Activated CD4-positive, alpha-beta T cell treated with anti-CD3 and anti-CD28 coated beads, Interleukin-2, Interleukin-4, amounts not matched to agents 100 ng/mL and 50 ng/mL, durations not matched to agents 16 hours and 8 hours (primary cell): Measurements from ENCODE around the gene TBPL1.
"Not testable (repeated sequence)": the region's sequence is repeated elsewhere in the genome, so short reads cannot be mapped to it uniquely, and the experiment has no call there.

Experiments used
- DNase-seq: peaks from one replicate; pipeline ENCODE4 v3.0.0-alpha.2; 2020; ENCODE audit warnings: low spot score

Gene TBPL1

DNA sequence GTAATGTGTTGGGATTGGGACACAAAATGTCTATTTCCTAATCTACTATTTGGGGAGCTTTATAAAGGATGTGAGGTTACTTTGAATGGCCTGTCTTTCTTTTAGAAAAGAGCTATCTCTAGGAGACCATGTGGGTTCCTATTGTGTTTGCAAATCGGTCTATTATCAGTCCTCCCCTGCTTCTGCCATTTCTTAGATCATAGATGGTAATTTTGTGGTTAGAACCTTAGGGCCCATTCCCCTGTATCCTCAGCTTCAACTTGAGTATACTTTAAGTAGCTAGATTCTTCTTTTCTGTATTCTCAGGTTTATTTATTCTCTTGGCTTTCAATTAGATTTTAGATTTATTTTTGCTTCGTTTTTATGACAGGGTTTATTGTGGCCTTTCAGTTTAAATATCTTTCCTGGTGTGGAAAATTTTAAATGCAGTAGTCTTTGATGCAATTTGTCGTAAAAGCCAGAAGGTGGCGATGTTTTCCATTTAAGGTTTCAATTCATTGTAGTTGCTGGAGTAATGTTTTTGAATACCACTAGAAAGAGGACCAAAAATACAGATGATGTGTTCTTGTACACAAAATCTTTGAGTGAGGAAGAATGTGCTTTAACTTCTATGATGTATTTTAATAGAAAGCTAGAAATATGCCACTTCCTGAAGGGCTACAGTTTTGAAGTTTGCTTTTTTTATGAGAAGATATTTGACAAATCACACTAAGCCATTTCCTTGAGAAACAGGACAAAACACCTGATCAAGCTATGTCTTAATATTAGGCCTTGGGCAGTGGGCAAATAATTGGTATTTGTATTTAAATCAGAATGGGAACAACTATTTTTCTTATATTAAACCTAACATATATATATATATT is 20.3 kb downstream of the TBPL1 start:
- DNase-seq, result peak; percentile 29

DNA sequence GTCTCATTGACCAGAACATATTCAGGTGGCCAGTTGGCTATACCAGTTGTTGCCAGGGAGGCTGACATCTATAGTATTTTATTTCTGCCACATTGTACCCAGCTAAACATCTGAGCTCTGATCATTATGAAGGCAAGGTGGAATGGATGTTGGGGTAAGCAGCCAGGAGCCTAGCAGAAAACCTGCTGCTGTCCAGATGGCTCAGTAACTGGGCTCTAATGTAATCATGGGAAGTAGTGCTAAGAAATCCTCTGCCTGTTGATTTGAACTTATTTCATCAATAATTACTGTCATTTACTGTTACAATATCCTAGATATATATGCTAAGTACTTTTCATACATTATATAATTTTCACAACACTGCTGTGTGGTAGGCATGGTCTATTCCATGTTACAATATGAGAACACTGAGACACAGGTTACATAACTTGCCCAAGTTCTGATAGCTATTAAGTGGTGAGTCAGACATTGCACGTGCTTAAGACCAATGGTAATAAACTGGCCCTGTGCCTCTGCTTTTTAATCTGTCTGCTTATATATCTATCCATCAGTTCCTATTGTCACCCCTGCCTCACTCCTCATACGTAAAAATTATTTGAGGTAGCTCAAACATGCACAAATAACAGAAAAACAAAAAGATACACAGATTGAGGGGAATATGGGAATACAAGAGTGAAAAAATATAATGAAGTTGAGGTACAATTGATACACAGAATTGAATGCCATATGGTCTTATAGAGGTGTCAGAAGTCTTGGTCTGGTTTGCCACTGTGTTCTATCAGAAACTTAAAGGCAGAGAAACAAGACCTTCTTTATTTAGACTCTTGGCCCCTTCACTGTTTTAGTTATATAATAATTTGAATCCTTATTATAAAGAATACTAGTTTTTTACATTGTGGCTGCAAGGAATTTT is 25.2 kb downstream of the TBPL1 start:
- no peak for DNase-seq

- DNase-seq, result no peak
Measured at GRCh38 chr6:133978896-133979240, 25.8 kb downstream of the TBPL1 start.

GRCh38 chr6:133979269-133979963 is 26.4 kb downstream of the TBPL1 start:
- DNase-seq, result not testable (repeated sequence)

DNA sequence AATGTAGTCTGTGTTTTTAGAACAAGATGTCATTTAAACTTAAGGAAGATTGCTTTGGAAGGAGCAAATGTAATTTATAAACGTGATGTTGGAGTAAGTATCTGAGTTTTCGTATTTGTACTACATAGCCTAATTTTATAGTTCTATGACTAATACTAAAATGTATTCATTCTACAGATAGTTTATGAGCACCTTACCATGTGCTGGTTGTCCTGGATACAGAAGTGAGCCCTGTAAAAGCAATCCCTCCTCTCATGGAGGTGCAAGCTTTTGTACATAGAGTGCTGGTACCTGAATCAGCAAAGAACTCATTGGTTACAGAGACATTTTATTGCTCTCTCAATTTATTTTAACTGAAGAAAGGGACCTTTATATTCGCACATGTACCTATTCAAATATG is 27.1 kb downstream of the TBPL1 start:
- no peak for DNase-seq

DNA sequence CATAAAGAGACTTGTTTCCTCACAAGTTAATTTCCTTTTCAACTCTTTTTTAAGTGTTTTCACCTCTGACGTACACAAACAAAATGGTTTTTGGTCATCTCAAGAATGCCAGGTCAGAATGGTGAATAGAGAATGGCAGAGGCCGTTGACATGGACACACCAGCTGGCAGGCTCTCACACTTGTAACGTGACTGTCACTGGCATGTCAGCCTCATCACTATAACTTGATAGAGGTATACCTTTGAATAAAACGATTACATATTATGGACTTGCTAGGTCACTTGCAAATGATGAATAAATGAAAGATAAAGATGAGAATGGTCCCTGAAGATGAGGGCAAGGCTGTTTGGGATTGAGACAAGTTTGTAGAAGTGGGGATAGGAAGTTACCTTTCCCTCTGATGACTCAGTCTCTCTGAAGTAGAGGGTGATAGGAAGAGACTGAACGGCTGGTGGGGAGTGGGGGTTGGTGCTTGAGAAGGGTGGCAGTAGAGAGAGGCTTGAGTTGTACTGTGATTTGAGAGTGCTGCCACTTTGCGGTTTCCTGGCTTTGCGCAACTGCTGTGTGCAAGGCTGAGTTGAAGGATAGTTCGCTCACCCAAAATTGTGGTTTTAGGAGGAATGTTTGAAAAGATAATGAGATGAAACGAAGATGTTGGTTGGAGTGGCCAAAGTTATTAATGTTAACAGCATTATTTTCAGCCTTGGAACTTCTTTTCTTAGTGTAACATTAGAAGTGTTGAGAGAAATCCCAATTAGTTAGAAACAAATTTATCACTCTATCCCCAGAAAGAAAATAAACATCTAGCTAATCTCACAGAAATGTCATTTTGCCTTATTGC is 30.3 kb downstream of the TBPL1 start:
- DNase-seq, result peak; percentile 86

- DNase-seq, result peak; percentile 22
Measured at GRCh38 chr6:133985970-133986369, 32.9 kb downstream of the TBPL1 start.

DNA sequence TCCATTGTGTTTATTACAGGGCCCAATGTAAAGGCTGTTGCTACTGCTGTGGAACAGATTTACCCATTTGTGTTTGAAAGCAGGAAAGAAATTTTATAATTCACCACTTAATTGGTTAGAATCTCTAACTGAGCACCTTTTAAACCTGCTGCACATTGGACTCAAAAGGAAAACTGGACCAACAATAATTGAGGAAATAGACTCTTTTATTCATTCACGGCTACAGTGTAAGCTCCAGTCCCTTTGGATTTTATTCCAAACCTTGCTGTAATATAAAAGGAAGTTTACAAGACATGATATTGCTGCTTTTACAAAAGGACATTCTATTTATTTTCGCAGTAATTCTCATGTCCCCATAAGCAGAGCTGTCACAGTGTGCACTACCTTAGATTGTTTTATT is 33.9 kb downstream of the TBPL1 start:
- DNase-seq, result no peak

GRCh38 chr6:133989525-133989924 is 36.5 kb downstream of the TBPL1 start:
- DNase-seq, result no peak

DNA sequence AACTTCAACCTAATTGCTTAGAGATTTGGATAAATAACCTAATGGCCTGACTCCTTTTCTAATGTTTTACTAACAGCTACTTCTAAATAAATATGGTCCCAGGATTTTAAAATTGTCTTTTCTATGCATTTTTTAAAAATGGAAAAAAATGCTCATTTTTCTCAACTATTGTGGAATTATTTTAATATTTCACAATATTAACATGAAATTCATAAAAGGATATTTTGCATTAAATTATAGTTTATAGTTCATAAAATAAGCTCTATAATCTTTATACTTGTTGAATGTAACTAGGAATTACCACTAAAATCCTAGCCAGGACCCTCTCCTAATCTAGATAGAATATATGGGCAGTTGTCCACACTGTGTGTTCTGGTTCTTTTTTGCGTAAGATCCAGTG is 37.3 kb downstream of the TBPL1 start:
- no peak for DNase-seq

DNA sequence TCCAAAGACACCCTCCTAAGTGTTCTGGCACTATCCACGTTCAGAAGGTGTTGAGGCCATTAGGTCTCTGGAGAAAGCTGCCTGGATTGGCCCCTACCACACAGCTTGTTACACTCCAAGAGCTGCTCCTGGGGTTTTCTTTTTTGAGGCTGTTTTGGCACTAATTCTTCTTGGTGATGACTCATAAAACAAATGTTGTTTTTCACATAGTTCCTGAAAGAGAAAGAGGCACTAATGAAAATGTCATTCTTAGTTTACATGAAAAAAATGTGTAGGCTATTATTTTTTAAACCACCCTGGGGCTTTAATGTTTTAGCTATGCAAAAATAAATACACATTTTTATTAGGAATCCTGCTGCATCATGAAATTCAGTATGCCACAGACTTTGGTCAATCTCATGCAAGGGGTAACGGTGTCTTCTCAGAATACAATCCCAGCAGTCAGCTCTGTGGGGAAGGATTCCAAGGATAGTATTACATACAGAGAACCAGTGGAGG is 38.1 kb downstream of the TBPL1 start:
- DNase-seq, result no peak

GRCh38 chr6:133992992-133993680 is 40.1 kb downstream of the TBPL1 start:
- no peak for DNase-seq

DNA sequence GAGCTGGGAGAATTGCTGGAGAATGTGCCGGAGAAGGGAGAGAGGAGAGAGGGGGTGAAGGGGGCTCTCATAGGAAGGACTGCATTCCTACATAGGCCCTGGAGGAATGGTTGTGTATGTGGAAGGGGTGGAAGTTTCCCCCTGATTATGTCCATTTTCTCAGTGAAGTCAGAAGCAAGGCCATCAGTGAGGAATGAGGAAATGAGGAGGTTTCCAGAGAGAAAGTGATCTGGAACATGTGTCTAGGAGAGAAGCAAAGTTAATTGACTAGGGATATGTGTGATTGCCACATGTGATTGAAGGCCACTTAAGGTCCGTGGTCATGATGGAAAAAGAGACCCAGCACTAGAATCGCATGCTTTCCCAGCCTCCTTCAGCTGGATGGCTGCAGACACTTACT is 42.3 kb downstream of the TBPL1 start:
- no peak for DNase-seq

GRCh38 chr6:133995758-133996157 is 42.7 kb downstream of the TBPL1 start:
- no peak for DNase-seq

- DNase-seq, result no peak
Measured at GRCh38 chr6:133997267-133997666, 44.2 kb downstream of the TBPL1 start.

- no peak for DNase-seq
Measured at GRCh38 chr6:133999305-133999704, 46.3 kb downstream of the TBPL1 start.

- DNase-seq, result no peak
Measured at GRCh38 chr6:134000443-134000842, 47.4 kb downstream of the TBPL1 start.

DNA sequence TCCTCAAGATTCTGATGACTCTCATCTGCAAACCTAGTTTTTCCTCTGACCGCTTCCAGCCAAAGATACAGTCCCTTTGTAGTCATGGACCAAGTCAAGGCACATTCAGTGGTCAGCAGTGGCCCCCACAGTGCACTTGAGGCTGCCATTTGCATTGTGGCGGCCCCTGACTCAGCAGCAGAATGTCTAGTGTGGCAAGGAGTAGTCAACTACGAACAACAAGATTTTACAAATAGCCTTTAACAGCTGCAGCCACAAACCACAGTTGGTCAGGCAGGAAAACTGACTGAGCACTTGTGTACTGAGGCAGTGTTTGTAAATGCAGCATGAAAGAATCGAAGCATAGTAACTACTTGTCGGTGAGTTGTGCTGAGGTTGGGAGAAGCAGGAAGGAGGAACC is 49.8 kb downstream of the TBPL1 start:
- no peak for DNase-seq

DNA sequence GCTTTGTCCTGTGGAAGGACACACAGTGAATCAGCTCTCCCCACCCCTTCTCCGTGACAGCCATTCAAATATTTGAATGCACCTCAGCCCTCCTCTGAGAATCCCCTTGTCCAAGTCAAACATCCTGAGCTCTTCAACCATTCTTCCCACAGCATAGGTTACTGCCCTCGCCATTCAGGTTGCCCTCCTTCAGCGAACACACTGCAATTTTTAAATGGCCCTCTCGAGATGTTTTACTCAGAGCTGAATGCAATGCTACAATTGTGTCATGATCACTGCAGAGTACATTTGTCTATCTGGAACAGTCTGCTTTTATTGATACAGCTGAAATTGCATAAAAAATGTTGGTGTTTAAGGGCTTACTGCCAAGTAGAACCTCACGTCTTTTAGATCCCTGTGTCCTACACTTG is 50.5 kb downstream of the TBPL1 start:
- DNase-seq, result no peak

- no peak for DNase-seq
Measured at GRCh38 chr6:134004714-134005113, 51.7 kb downstream of the TBPL1 start.

GRCh38 chr6:134005800-134006199 is 52.8 kb downstream of the TBPL1 start:
- no peak for DNase-seq
